ENCODE data around the gene SLC19A1.
A peak's percentile ranks its signal among the peaks of the same experiment; 100 is the strongest.

Gene SLC19A1

DNA sequence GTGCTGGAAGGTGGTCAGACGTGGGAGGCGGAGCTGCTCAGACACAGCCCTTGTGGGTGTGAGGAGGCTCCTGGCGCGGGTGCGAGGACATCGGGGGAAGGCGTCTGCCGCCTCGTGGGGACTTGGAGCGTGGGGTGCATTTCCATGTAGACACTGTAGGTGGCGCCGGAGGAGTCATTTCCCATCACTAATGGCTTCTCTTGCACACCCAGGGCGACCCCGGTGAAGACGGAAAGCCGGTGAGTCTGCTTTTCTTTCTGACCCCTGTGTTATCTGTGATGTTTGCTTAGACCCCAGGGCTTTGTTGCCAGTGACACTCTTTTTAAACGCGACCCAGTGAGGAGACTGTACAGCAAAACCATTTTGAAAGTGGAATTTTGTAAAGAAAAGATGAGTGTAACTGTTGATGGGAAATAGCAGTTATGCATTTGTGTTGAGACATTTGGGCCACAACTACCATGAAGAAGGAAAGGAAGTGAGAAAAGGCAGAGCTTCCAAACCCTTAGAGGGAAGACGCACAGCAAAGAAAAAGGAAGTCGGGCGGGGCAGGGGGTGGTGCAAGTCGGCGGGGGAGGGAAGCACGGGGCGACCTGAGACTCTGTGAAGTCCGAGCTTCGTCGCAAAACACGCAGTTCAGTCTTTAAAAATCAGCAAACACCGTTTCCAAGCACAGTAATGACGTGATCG lies 64.0 kb downstream of the SLC19A1 start:
- DNase-seq (ENCODE audit: low read depth) = peak; percentile 75

GRCh38 chr21:45477176-45478114 lies 64.8 kb downstream of the SLC19A1 start:
- DNase-seq (ENCODE audit: low read depth) = no peak

GRCh38 chr21:45476582-45476981 lies 65.7 kb downstream of the SLC19A1 start:
- DNase-seq (ENCODE audit: low read depth) = no peak

- DNase-seq (ENCODE audit: low read depth) = no peak
These were observed 66.3 kb downstream of the SLC19A1 start for GRCh38 chr21:45475797-45476570.

GRCh38 chr21:45475004-45475685 lies 67.1 kb downstream of the SLC19A1 start:
- no peak for DNase-seq (ENCODE audit: low read depth)

- DNase-seq (ENCODE audit: low read depth) = no peak
These were observed 67.8 kb downstream of the SLC19A1 start for GRCh38 chr21:45474323-45474950.

- DNase-seq (ENCODE audit: low read depth) = no peak
These were observed 68.5 kb downstream of the SLC19A1 start for GRCh38 chr21:45473496-45474322.

DNA sequence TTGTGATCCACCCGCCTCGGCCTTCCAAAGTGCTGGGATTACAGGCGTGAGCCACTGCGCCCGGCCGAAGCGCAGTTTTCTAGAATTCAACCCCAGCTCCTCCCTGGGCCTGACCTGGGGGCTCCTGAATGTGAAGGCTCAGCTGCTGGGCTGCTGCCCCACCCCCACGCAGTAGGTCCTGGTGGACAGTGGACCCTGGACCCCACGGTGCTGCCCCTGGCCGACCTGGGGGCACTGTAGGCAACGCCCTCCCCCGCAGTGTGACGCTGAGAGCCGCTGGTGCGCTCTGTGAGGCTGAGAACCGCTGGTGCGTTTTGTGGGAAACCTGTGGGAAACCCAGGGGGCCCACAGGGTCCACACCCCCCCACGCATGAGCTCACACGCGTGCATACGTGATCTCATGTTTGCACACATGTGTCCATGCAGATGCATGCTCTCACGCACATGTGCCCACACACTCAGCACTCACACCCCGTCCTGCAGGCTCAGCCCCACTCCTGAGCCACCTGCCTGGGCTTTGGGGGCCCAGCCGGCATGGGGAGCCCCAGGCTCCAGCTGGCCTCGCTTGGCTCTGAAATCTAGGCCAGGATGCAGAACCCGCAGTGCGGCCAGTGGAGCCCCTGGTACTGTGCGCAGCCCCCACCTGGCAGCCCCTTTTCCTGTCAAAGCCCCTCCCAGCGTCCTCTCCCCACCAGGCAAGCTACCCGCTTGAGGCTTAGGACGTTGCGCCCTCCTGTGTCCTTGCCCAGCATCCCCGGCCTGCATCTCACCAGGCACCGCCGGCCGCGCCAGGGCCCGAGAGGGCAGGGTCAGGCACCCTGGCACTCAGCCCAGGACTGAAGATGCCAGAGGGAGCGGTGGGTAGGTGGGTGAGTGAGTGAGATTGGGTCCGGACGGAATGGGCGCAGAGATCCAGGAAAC lies 69.5 kb downstream of the SLC19A1 start:
- no peak for DNase-seq (ENCODE audit: low read depth)

- no peak for DNase-seq (ENCODE audit: low read depth)
These were observed 70.6 kb downstream of the SLC19A1 start for GRCh38 chr21:45471525-45472221.

- DNase-seq (ENCODE audit: low read depth) = no peak
These were observed 71.3 kb downstream of the SLC19A1 start for GRCh38 chr21:45470773-45471524.

DNA sequence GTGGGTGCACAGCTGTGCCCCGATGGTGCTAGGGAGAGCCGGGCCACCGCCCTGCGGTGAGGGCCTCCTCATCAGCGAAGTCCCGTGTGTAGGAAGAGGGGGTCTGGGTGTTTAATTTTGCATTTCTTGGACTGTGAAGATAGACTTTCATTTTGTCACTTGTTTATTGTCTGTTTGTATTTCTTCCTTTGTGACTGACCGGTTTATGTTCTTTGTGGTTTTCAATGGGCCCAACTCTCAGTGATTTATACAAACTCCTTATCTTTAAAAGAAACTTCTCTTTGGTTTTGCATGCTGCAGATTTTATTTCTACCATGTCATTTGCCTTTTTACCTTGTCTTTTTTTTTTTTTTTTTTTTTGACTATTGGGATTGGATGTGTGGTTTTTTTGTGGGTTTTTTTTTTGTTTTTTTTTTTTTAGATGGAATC lies 72.1 kb downstream of the SLC19A1 start:
- no peak for DNase-seq (ENCODE audit: low read depth)

DNA sequence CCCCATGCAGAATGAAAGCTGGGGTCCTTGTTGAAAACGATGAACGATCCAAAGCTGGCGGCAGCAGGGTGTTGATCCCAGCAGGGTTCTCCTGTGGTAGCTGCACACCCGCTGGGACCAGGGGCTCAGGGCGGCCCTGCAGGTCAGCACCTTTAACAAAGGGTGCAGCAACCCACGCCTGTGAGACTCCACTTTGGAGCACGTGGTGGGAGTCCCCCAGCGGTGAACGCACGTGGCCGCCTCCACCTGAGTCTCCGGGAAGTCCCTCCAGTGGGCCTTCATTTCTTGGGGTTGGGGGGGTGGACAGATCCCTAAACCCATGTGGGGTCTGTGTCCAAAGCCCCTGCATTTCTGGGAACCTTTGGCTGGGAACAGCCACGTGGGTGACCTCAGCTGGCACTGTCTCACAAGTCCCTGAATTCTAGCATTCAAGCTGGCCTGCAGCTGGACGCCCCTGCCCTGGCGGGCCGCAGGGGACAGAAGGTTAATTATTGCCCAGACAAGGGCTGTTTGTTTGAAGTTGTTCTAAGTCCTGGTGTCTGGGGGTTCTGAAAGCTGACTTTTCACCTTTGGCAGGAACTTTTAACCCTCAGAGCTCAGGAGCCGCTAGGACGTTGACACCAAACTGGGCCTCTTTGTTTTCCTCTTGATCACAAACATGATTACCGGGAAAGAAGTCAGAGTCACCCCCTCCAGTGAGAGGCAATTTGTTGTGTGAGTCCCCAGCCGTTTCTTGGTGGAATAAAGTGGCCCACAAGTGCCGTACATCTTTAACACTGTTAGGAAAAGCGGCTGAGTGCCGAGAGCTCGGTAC lies 72.8 kb downstream of the SLC19A1 start:
- no peak for DNase-seq (ENCODE audit: low read depth)

DNA sequence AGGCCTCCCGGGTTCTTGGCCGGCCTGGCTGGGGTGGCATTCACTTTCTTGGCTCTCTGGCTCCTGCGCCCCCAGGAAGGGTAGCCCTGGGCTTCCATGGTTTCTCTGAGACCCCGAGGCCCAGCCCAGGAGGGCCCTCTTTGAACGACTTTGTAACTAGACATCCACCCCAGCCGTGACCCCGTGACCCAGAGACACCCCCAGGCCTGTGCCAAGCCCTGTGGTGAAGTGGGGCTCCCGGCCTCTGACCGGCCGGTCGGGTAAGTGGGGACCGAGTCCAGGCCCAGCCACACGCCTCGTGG lies 73.3 kb downstream of the SLC19A1 start:
- no peak for DNase-seq (ENCODE audit: low read depth)

- DNase-seq (ENCODE audit: low read depth) = no peak
These were observed 73.9 kb downstream of the SLC19A1 start for GRCh38 chr21:45468051-45468970.

DNA sequence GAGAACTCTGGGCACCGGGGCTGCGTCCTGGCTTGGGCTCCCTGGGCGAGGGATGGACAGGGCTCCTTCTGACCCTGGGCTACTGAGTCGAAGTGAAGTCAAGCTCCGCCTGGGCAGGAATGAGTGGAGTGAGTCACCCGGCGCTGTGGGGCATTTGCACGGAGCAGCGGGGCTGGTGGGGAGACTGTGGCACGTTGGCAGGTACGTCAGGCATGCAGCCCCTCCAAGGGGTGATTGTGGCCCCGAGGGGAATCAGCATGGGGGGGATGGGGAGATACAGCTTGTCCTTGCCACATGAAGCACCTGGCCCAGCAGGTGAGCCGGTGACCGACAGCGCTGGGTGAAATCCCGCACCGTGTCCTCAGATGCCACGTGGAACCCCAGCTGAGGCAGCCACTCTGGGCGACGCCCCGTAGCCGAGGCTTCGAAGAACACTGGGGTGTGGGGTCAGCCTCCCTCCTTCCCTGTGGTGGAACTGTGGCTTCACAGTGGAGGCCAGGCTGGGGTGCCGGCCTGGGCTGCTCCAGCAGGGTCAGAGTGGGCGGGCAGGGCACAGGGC lies 74.9 kb downstream of the SLC19A1 start:
- DNase-seq (ENCODE audit: low read depth) = no peak
